Endothelial cell of umbilical vein (primary cell): Measurements from ENCODE around the gene PRR19. TPM values are rescaled to one million over a fixed set of nuclear protein-coding genes. Genes with fewer than 3 reads are reported as not detected.

Source experiments
- BruUV-seq: library from RNA; stranded (reverse); fragments of 400-500 nt; replicated peaks from 2 replicates; lab custom pipeline; 2021; lab: Mats Ljungman, UMichigan
- CTCF ChIA-PET: fragments of 300-600, 350-600 bp; sonication (Branson Sonifier 250); formaldehyde crosslinking; loops from one replicate; lab custom pipeline; 2021; ENCODE audit warnings: antibody characterized with exemption, inconsistent platforms; lab: Charles Lee
- POLR2A ChIA-PET: fragments of 300-600, 350-600 bp; sonication (Branson Sonifier 250); formaldehyde crosslinking; loops from one replicate; lab custom pipeline; 2021; ENCODE audit warnings: antibody characterized with exemption, inconsistent platforms; lab: Charles Lee
- DNase-seq: peaks from one replicate; pipeline ENCODE4 v3.0.0-alpha.2; 2011; ENCODE audit warnings: low read depth, low spot score
- FAIRE-seq: peaks from 2 replicates; lab custom pipeline; 2011; peaks lifted over from hg19 to GRCh38; lab: Jason Lieb, UNC
- H2AFZ ChIP-seq: 2 replicates; pipeline ENCODE4 v1.6.0; 2012; ENCODE audit warnings: low read depth, low read length, control low read depth, inconsistent platforms
- H3K27ac ChIP-seq: 2 replicates; pipeline ENCODE4 v1.5.1; 2011; ENCODE audit warnings: low read depth, mild to moderate bottlenecking, control low read depth, low read length, moderate library complexity; ENCODE audit not compliant: insufficient read depth
- H3K27me3 ChIP-seq, 2 experiments: 2 replicates each; pipeline versions ENCODE4 v1.6.0 to v1.6.1; 2011; ENCODE audit warnings: low read length in 2 of 2, mixed read lengths in 1 of 2; ENCODE audit not compliant: control insufficient read depth in 2 of 2, insufficient read depth in 2 of 2
- H3K36me3 ChIP-seq, 2 experiments: 2 replicates in 1 of 2; 3 replicates in 1 of 2; pipeline ENCODE4 v1.5.1; 2011; ENCODE audit warnings: low read length in 2 of 2, mild to moderate bottlenecking in 1 of 2, moderate library complexity in 1 of 2; ENCODE audit not compliant: control insufficient read depth in 2 of 2, insufficient read depth in 2 of 2; ENCODE audit errors: extremely low read depth in 1 of 2
- H3K4me1 ChIP-seq: 3 replicates; pipeline ENCODE4 v1.5.1; 2011; ENCODE audit warnings: mild to moderate bottlenecking, low read length; ENCODE audit not compliant: control insufficient read depth, insufficient read depth; ENCODE audit errors: extremely low read depth
- H3K4me2 ChIP-seq: 2 replicates; pipeline ENCODE4 v1.6.1; 2011; ENCODE audit warnings: low read length, control low read depth, mixed read lengths; ENCODE audit not compliant: insufficient read depth
- H3K4me3 ChIP-seq, 3 experiments: fragments of 200-600 bp in 1 of 3; sonication (generic), shearing (Covaris generic) in 1 of 3; replicated peaks in 1 of 3; 2 replicates each; pipeline ENCODE4 v1.5.1; 2011 to 2016; ENCODE audit warnings: control low read depth in 3 of 3, low read length in 3 of 3, mild to moderate bottlenecking in 2 of 3, inconsistent platforms in 1 of 3, low read depth in 1 of 3, moderate library complexity in 1 of 3; ENCODE audit not compliant: insufficient read depth in 1 of 3
- H3K79me2 ChIP-seq: 2 replicates; pipeline ENCODE4 v1.6.0; 2012; ENCODE audit warnings: low read length, inconsistent platforms; ENCODE audit not compliant: control insufficient read depth, insufficient read depth
- H3K9ac ChIP-seq: replicated peaks from 2 replicates; pipeline ENCODE3; 2011; ENCODE audit warnings: low read length, control low read depth; ENCODE audit not compliant: insufficient read depth; ENCODE audit errors: extremely low read depth
- H3K9me1 ChIP-seq: replicated peaks from 3 replicates; pipeline ENCODE4 v1.6.0; 2011; ENCODE audit warnings: mild to moderate bottlenecking, low read length; ENCODE audit not compliant: control insufficient read depth, insufficient read depth; ENCODE audit errors: extremely low read depth
- H3K9me3 ChIP-seq: replicated peaks from 2 replicates; pipeline ENCODE4 v1.5.1; 2012; ENCODE audit warnings: low read length, inconsistent platforms; ENCODE audit not compliant: control insufficient read depth, insufficient read depth
- H4K20me1 ChIP-seq: replicated peaks from 2 replicates; pipeline ENCODE3; 2011; ENCODE audit warnings: mild to moderate bottlenecking, low read length; ENCODE audit not compliant: control insufficient read depth, insufficient read depth; ENCODE audit errors: extremely low read depth
- CTCF ChIP-seq, 2 donors: IDR thresholded peaks; 1 replicate in 1 of 2; 2 replicates in 1 of 2; pipeline ENCODE4 v1.5.1; 2011; ENCODE audit warnings: low read length in 2 of 2, mild to moderate bottlenecking in 2 of 2, moderate library complexity in 2 of 2, control low read depth in 1 of 2, inconsistent platforms in 1 of 2, low read depth in 1 of 2; ENCODE audit not compliant: insufficient read depth in 1 of 2; ENCODE audit errors: extremely low read depth in 1 of 2
- EZH2 ChIP-seq: IDR thresholded peaks from 2 replicates; pipeline ENCODE4 v1.6.1; 2012; ENCODE audit warnings: borderline replicate concordance, low read depth, mild to moderate bottlenecking, moderate library complexity, low read length, inconsistent platforms; ENCODE audit not compliant: severe bottlenecking
- FOS ChIP-seq: IDR thresholded peaks from 2 replicates; pipeline ENCODE4 v1.6.1; 2011; ENCODE audit warnings: mild to moderate bottlenecking, low read length, moderate library complexity, borderline replicate concordance; ENCODE audit not compliant: insufficient read depth
- GATA2 ChIP-seq: IDR thresholded peaks from 2 replicates; pipeline ENCODE4 v1.7.0; 2011; ENCODE audit warnings: low read depth, mild to moderate bottlenecking, moderate library complexity, mixed read lengths, low read length; ENCODE audit not compliant: insufficient read length, insufficient read depth
- JUN ChIP-seq: IDR thresholded peaks from 2 replicates; pipeline ENCODE4 v1.6.1; 2011; ENCODE audit warnings: borderline replicate concordance, low read depth; ENCODE audit not compliant: insufficient read length, insufficient read depth
- MAX ChIP-seq: IDR thresholded peaks from 2 replicates; pipeline ENCODE4 v1.6.1; 2011; ENCODE audit not compliant: insufficient read depth, insufficient read length
- MYC ChIP-seq: IDR thresholded peaks from one replicate; pipeline ENCODE4 v1.6.1; 2011; ENCODE audit warnings: mild to moderate bottlenecking, low read depth, low read length
- POLR2A ChIP-seq: IDR thresholded peaks from 2 replicates; pipeline ENCODE4 v1.6.1; 2012; ENCODE audit warnings: low read depth, mild to moderate bottlenecking, control low read depth, low read length
- POLR2AphosphoS5 ChIP-seq: IDR thresholded peaks from 2 replicates; pipeline ENCODE4 v1.6.1; 2012; ENCODE audit warnings: low read depth, mild to moderate bottlenecking, control low read depth, low read length, moderate library complexity; ENCODE audit not compliant: insufficient read depth
- dilution Hi-C: fragments of 300-500 bp; cut with MboI; formaldehyde crosslinking; loops from one replicate; pipeline ENCODE4 v1.15.0; 2019; ENCODE audit warnings: low sequenced_read_pairs; ENCODE audit not compliant: extremely low pct_ligation_motif_present
- intact Hi-C: fragments of 100-400 bp; cut with micrococcal nuclease; formaldehyde crosslinking; loops from one replicate; pipeline ENCODE4 v1.10.0; 2022
- polyA plus RNA-seq, 4 experiments: library from polyadenylated mRNA; depleted of rRNA in 3 of 4; stranded (reverse) in 3 of 4; unstranded in 1 of 4; fragments of >200 nt; gene quantifications; 2 replicates each; pipeline versions ENCODE4 v1.2.1 to v1.2.3, GENCODE V29; 2011 to 2012; ENCODE audit warnings: missing spikeins in 1 of 4
- total RNA-seq: library from RNA; stranded (reverse); gene quantifications from 2 replicates; pipeline ENCODE4 v1.2.3, GENCODE V29; 2021

The PRR19 gene
- total and polyA plus RNA-seq, 2 donors (not counting 3 experiments of a cell fraction or from before 2014, with no cell fraction given): 1.0 to 1.4 TPM

GRCh38 chr19:42275103-42275502, 26.8 kb upstream of the PRR19 start:
- H4K20me1 ChIP-seq: no peaks in the 10 kb centered on the region
- H3K36me3 ChIP-seq: peaks cover 12 to 28% of the 10 kb centered on the region in 2 experiments
- H3K9ac ChIP-seq: no peak overlapping the region
- H3K4me1 ChIP-seq: peaks cover 40% of the 10 kb centered on the region
- TF ChIP-seq EZH2 (no peak), POLR2AphosphoS5 (no peak), MYC (no peak), FOS (no peak), CTCF (IDR thresholded peaks at IDR 0.05; ENCODE audit: extremely low read depth in 1 of 2, insufficient read depth in 1 of 2, low read depth in 1 of 2, low read length in 2 of 2) (no peak), JUN (no peak), POLR2A (no peak), MAX (no peak), GATA2 (no peak)
- CTCF ChIA-PET: interaction anchor here (1.0 kb wide), 1 partner anchor 28 kb away, joined by 4 read pairs; no protein-coding TSS in a partner anchor
- no peaks in the 10 kb centered on the region for H3K27me3 ChIP-seq
- no peaks in the 10 kb centered on the region for H3K9me1 ChIP-seq
- H3K79me2 ChIP-seq: peaks cover 40% of the 10 kb centered on the region
- H3K9me3 ChIP-seq: no peaks in the 10 kb centered on the region
- H3K4me2 ChIP-seq: no peak overlapping the region
- no peak overlapping the region for H3K4me3 ChIP-seq
- no TSS peak for BruUV-seq
- no peak overlapping the region for H2AFZ ChIP-seq
- dilution Hi-C loops (no loop called here), intact Hi-C loops (no loop called here)
- FAIRE-seq (no peak), DNase-seq (no peak)
- POLR2A ChIA-PET: no interaction called here
- H3K27ac ChIP-seq: no peak overlapping the region
